Endodermal cell (in vitro differentiated cells): ENCODE results near the gene PACS1. TPM values are rescaled to one million over a fixed set of nuclear protein-coding genes. Genes with fewer than 3 reads are reported as not detected.

ENCODE experiments used
- DNase-seq: peaks from one replicate; pipeline ENCODE4 v3.0.0-alpha.2; 2017
- H3K27ac ChIP-seq: 2 replicates; pipeline ENCODE4 v1.5.1; 2013; ENCODE audit warnings: mild to moderate bottlenecking, low read depth, low read length, moderate library complexity
- H3K27me3 ChIP-seq: 2 replicates; pipeline ENCODE4 v1.6.1; 2013; ENCODE audit warnings: mild to moderate bottlenecking, low read length, moderate library complexity; ENCODE audit not compliant: insufficient read depth, control insufficient read depth, poor library complexity, severe bottlenecking
- H3K36me3 ChIP-seq: 2 replicates; pipeline ENCODE4 v1.7.0; 2013; ENCODE audit warnings: mild to moderate bottlenecking, low read length, moderate library complexity; ENCODE audit not compliant: control insufficient read depth, insufficient read depth
- H3K4me1 ChIP-seq: one replicate; pipeline ENCODE4 v1.7.0; 2013; ENCODE audit warnings: low read length; ENCODE audit not compliant: control insufficient read depth, insufficient read depth
- H3K4me3 ChIP-seq: 2 replicates; pipeline ENCODE4 v1.5.1; 2013; ENCODE audit warnings: mild to moderate bottlenecking, low read length, moderate library complexity
- H3K9ac ChIP-seq: 2 replicates; pipeline ENCODE4 v1.6.1; 2013; ENCODE audit warnings: mild to moderate bottlenecking, low read length, moderate library complexity; ENCODE audit not compliant: poor library complexity, severe bottlenecking; ENCODE audit errors: extremely low read depth
- H3K9me3 ChIP-seq: 2 replicates; pipeline ENCODE4 v1.6.1; 2013; ENCODE audit warnings: mild to moderate bottlenecking, low read length, moderate library complexity; ENCODE audit not compliant: control insufficient read depth
- H3K27ac Mint-ChIP-seq: 2 replicates; pipeline ENCODE4 v1.8.0; 2020; ENCODE audit warnings: mixed read lengths
- H3K27me3 Mint-ChIP-seq: 2 replicates; pipeline ENCODE4 v1.8.0; 2021; ENCODE audit warnings: mild to moderate bottlenecking, mixed read lengths; ENCODE audit not compliant: insufficient read depth
- H3K36me3 Mint-ChIP-seq: 2 replicates; pipeline ENCODE4 v1.8.0; 2020; ENCODE audit warnings: low read depth, mixed read lengths
- H3K4me1 Mint-ChIP-seq: 2 replicates; pipeline ENCODE4 v1.8.0; 2020; ENCODE audit warnings: mixed read lengths
- H3K4me3 Mint-ChIP-seq: 2 replicates; pipeline ENCODE4 v1.8.0; 2020; ENCODE audit warnings: mild to moderate bottlenecking, moderate library complexity, mixed read lengths
- H3K9me3 Mint-ChIP-seq: 2 replicates; pipeline ENCODE4 v1.8.0; 2020; ENCODE audit warnings: mild to moderate bottlenecking, mixed read lengths
- CTCF ChIP-seq: fragments of 200-600 bp; sonication (generic); conservative IDR thresholded peaks from 2 replicates; pipeline ENCODE4 v1.5.0; 2021; ENCODE audit warnings: antibody characterized with exemption, mild to moderate bottlenecking
- WGBS, 2 experiments: methylation state at CpG; one replicate each; pipeline versions ENCODE4 v1.1.5 to v1.1.7; 2013; ENCODE audit warnings: missing lambda C conversion rate in 2 of 2, mixed read lengths in 1 of 2; ENCODE audit not compliant: insufficient coverage in 1 of 2, insufficient read length in 1 of 2; 5-methylcytosine and 5-hydroxymethylcytosine counted together
- total RNA-seq, 2 donors: library from RNA; stranded (reverse); fragmentation: NEBNext Ultra II Directional in 1 of 2; extraction: Animal tissue kit (Norgen Biotek cat#: 25700) in 1 of 2; gene quantifications; 2 replicates in 1 of 2; 3 replicates in 1 of 2; pipeline ENCODE4 v1.2.1, GENCODE V29; 2021

PACS1 gene
- total RNA-seq, 2 donors from 2014 or later: 67.0 to 67.1 TPM

GRCh38 chr11:66143264-66143566, 73.1 kb downstream of the PACS1 start:
- no peak overlapping the region for H3K4me3 ChIP-seq
- TF ChIP-seq CTCF: peak; percentile 9
- H3K4me3 Mint-ChIP-seq: no peak overlapping the region
- H3K36me3 Mint-ChIP-seq: peaks cover 16% of the 10 kb centered on the region
- peaks cover 8% of the 10 kb centered on the region for H3K4me1 Mint-ChIP-seq
- H3K27ac Mint-ChIP-seq: no peak overlapping the region
- H3K4me1 ChIP-seq: no peaks in the 10 kb centered on the region
- no peak overlapping the region for H3K27ac ChIP-seq
- H3K9ac ChIP-seq: no peak overlapping the region
- H3K9me3 ChIP-seq: peaks cover 12% of the 10 kb centered on the region
- H3K36me3 ChIP-seq: peaks cover 7% of the 10 kb centered on the region
- 93% methylated on average over 3 of the region's 3 CpGs; no CpG with 5 or more reads in 1 of the 2 experiments for WGBS, 2 experiments
- no peaks in the 10 kb centered on the region for H3K27me3 Mint-ChIP-seq
- no peaks in the 10 kb centered on the region for H3K27me3 ChIP-seq
- H3K9me3 Mint-ChIP-seq: peaks cover 6% of the 10 kb centered on the region
- DNase-seq: no peak

DNA sequence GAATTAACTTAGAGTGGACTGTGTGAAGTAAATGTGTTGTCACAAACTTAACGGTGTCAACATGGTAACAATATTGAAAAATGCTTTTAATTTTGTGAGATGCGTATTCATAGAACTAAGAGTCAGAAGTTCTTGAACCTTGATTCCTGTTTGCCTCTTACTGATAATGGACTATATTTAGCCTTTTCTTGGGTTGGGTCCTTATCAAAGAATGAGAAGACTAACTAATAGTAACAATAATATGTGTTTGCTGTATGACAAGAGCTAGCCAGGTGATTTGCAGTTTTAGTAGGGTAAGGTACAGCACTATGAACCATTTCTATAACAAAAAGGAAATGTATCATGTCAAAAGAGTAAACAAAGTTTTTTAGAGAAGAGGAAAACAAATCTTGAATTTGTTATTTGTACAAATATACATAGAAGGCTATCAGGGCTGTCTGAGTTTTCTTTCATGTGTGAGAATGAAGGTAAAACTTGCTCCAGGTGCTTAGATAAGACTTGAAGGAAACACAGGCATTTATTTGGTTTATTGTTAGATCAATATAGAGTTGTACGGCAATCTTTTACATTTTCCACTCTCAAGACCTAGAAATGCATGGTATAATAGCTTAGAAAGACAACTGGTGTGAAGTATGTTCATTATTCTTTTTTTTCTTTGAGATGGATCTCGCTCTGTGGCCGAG, 74.1 kb downstream of the PACS1 start:
- peaks cover 7% of the 10 kb centered on the region for H3K36me3 ChIP-seq
- H3K9me3 Mint-ChIP-seq: peaks cover 6% of the 10 kb centered on the region

DNA sequence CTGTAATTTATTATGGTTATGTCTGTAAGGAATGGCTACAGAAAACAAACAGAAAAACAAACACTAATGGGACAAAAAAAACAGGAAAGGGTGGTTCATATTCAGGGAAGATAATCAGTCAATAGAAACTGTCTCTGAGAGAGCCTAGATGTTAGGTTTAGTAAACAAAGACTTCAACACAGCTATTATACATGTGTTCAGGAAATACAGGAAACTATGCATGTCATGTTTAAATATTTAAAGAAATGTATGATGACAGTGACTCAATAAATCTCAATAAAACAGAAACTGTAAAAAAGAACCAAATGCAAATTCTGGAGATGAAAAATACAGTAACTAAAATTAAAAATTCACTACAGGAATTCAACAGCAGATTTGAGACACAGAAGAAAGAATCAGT, 76.0 kb downstream of the PACS1 start:
- Histone ChIP-seq H3K4me3 (no peak overlapping the region), H3K36me3 (peaks cover 7% of the 10 kb centered on the region), H3K27me3 (no peaks in the 10 kb centered on the region), H3K27ac (no peak overlapping the region), H3K9me3 (peaks cover 12% of the 10 kb centered on the region), H3K9ac (no peak overlapping the region), H3K4me1 (peaks cover under 1% of the 10 kb centered on the region)
- H3K27me3 Mint-ChIP-seq: no peaks in the 10 kb centered on the region
- H3K27ac Mint-ChIP-seq: no peak overlapping the region
- peaks cover 17% of the 10 kb centered on the region for H3K4me1 Mint-ChIP-seq
- H3K9me3 Mint-ChIP-seq: peaks cover 6% of the 10 kb centered on the region
- TF ChIP-seq CTCF: no peak
- DNase-seq: no peak
- H3K36me3 Mint-ChIP-seq: peaks cover 14% of the 10 kb centered on the region
- H3K4me3 Mint-ChIP-seq: no peak overlapping the region

More for the DNA sequence above, 74.1 kb downstream of the PACS1 start:
- DNase-seq: no peak
- H3K9me3 ChIP-seq: peaks cover 12% of the 10 kb centered on the region
- H3K27ac ChIP-seq: no peak overlapping the region
- Mint-ChIP-seq H3K36me3 (peaks cover 16% of the 10 kb centered on the region), H3K27me3 (no peaks in the 10 kb centered on the region), H3K4me3 (no peak overlapping the region), H3K4me1 (peaks cover 8% of the 10 kb centered on the region), H3K27ac (no peak overlapping the region)
- H3K9ac ChIP-seq: no peak overlapping the region
- 90 to 94% methylated on average over 4 to 5 of the region's 5 CpGs for WGBS, 2 experiments
- H3K27me3 ChIP-seq: no peaks in the 10 kb centered on the region
- H3K4me3 ChIP-seq: no peak overlapping the region
- no peak for TF ChIP-seq CTCF
- H3K4me1 ChIP-seq: no peaks in the 10 kb centered on the region
